ENCODE data around the gene MUC22.

GRCh38 chr6:30966154-30966553 is 44.1 kb upstream of the MUC22 start:
- TF ChIP-seq CTCF (IDR thresholded peaks at IDR 0.05) (no peak), POLR2A (IDR thresholded peaks at IDR 0.05) (no peak)

Data from Peyer's patch (tissue), 4 donors.